MM.1S (cell line): ENCODE results near the gene DOK3.

Experiments used
- DNase-seq: peaks from one replicate; pipeline ENCODE4 v3.0.0-alpha.2; 2015
- H2AFZ ChIP-seq: fragments of 300-600 bp; sonication (generic); 2 replicates; pipeline ENCODE4 v1.6.0; 2016; ENCODE audit warnings: antibody characterized with exemption, low read length
- H3F3A ChIP-seq: fragments of 300-600 bp; sonication (generic); 2 replicates; pipeline ENCODE4 v1.6.1; 2016; ENCODE audit warnings: mild to moderate bottlenecking, antibody characterized with exemption, low read length, moderate library complexity, mixed read lengths; ENCODE audit not compliant: insufficient read depth
- H3K27ac ChIP-seq: fragments of 300-600 bp; sonication (generic); 2 replicates; pipeline ENCODE4 v1.5.1; 2016; ENCODE audit warnings: mild to moderate bottlenecking, low read length
- H3K27me3 ChIP-seq: fragments of 300-600 bp; sonication (generic); replicated peaks from 2 replicates; pipeline ENCODE4 v1.6.0; 2016; ENCODE audit warnings: low read length; ENCODE audit not compliant: insufficient read depth
- H3K36me3 ChIP-seq: fragments of 300-600 bp; sonication (generic); replicated peaks from 2 replicates; pipeline ENCODE4 v1.6.1; 2016; ENCODE audit warnings: mild to moderate bottlenecking, low read length, mixed read lengths; ENCODE audit not compliant: insufficient read depth
- H3K4me1 ChIP-seq: fragments of 300-600 bp; sonication (generic); 2 replicates; pipeline ENCODE4 v1.6.1; 2016; ENCODE audit warnings: low read length, mixed read lengths
- H3K4me2 ChIP-seq: fragments of 300-600 bp; sonication (generic); 2 replicates; pipeline ENCODE4 v1.6.0; 2016; ENCODE audit warnings: low read depth, low read length
- H3K4me3 ChIP-seq: fragments of 300-600 bp; sonication (generic); 2 replicates; pipeline ENCODE4 v1.5.1; 2016; ENCODE audit warnings: low read length, mixed read lengths
- H3K79me2 ChIP-seq: fragments of 300-600 bp; sonication (generic); 2 replicates; pipeline ENCODE4 v1.6.1; 2016; ENCODE audit warnings: mixed run types, low read length, mixed read lengths
- H3K9ac ChIP-seq: fragments of 300-600 bp; sonication (generic); 2 replicates; pipeline ENCODE4 v1.6.1; 2016; ENCODE audit warnings: low read length, mixed read lengths
- H3K9me2 ChIP-seq: fragments of 300-600 bp; sonication (generic); replicated peaks from 2 replicates; pipeline ENCODE4 v1.6.1; 2016; ENCODE audit warnings: mild to moderate bottlenecking, low read length, mixed read lengths; ENCODE audit not compliant: insufficient read depth
- H3K9me3 ChIP-seq: fragments of 300-600 bp; sonication (generic); replicated peaks from 2 replicates; pipeline ENCODE4 v1.6.1; 2016; ENCODE audit warnings: mild to moderate bottlenecking, low read length, mixed read lengths; ENCODE audit not compliant: insufficient read depth
- H4K20me1 ChIP-seq: fragments of 300-600 bp; sonication (generic); 2 replicates; pipeline ENCODE4 v1.6.1; 2016; ENCODE audit warnings: mild to moderate bottlenecking, low read length, moderate library complexity, mixed read lengths; ENCODE audit not compliant: insufficient read depth
- EZH2 ChIP-seq: fragments of 300-600 bp; sonication (generic); optimal IDR thresholded peaks from 2 replicates; pipeline ENCODE3; 2017; ENCODE audit warnings: low read depth, mild to moderate bottlenecking, antibody characterized with exemption, low read length, mixed read lengths
- EZH2phosphoT487 ChIP-seq: fragments of 300-600 bp; sonication (generic); IDR thresholded peaks from 2 replicates; pipeline ENCODE4 v1.6.1; 2018; ENCODE audit warnings: antibody characterized with exemption, low read length
- TF ChIP-seq, protein P1 (sequence below): fragments of 300-600 bp; sonication (generic); IDR thresholded peaks from 2 replicates; pipeline ENCODE4 v1.5.1; 2016; ENCODE audit warnings: antibody characterized with exemption, low read length, mixed read lengths

The DOK3 gene

DNA sequence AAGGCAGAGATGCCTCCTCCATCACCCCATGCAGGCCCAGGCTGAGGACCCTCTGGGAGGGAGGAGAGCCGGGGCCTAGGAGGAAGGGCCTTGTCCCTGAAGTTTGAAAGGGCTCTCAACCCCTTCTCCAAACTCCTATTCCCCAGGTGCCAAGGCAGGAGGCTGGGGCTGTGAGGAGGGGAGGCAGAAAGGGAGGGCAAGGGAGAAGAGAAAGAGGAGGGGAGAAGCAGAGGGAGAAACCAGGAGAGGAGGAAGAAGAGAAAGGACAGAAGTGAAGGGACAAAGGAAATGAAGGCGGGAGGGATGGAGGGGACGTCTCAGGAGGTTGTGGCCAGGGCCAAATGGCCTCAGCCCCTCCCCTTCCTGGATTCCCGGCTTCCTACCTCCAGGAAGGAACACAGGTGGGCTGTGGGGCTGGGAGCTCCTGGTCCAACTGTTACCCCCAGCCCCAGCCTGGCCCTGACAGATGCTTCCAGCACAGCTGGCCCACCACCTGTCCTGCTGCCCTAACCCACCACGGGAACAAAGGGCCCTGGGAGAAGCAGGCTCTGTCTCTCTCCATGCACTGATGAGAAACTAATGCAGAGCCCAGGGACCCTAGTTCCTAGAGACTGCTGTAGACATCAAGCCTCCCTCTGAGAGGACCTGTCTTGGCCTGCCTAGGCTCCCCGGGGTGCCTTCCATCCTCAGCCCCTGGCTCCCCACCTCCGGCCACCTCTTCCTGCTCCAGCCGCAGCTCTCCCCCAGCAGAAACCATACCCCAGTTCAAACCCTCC, 39.7 kb downstream of the DOK3 start:
- H3K36me3 ChIP-seq, result no peaks in the 10 kb centered on the region
- peaks cover 80% of the 10 kb centered on the region for H3K27me3 ChIP-seq
- H3K79me2 ChIP-seq, result no peaks in the 10 kb centered on the region
- H3K9me3 ChIP-seq, result no peaks in the 10 kb centered on the region
- no peak overlapping the region for H3K27ac ChIP-seq
- no peak for TF ChIP-seq EZH2phosphoT487
- TF ChIP-seq, protein P1, sequence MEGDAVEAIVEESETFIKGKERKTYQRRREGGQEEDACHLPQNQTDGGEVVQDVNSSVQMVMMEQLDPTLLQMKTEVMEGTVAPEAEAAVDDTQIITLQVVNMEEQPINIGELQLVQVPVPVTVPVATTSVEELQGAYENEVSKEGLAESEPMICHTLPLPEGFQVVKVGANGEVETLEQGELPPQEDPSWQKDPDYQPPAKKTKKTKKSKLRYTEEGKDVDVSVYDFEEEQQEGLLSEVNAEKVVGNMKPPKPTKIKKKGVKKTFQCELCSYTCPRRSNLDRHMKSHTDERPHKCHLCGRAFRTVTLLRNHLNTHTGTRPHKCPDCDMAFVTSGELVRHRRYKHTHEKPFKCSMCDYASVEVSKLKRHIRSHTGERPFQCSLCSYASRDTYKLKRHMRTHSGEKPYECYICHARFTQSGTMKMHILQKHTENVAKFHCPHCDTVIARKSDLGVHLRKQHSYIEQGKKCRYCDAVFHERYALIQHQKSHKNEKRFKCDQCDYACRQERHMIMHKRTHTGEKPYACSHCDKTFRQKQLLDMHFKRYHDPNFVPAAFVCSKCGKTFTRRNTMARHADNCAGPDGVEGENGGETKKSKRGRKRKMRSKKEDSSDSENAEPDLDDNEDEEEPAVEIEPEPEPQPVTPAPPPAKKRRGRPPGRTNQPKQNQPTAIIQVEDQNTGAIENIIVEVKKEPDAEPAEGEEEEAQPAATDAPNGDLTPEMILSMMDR, result no peak
- no peak for TF ChIP-seq EZH2
- no peaks in the 10 kb centered on the region for H3K9me2 ChIP-seq
- H3K4me3 ChIP-seq, result no peak overlapping the region
- no peaks in the 10 kb centered on the region for H3F3A ChIP-seq
- no peak for DNase-seq
- no peaks in the 10 kb centered on the region for H4K20me1 ChIP-seq
- no peak overlapping the region for H3K9ac ChIP-seq
- no peak overlapping the region for H3K4me2 ChIP-seq
- H3K4me1 ChIP-seq, result no peaks in the 10 kb centered on the region
- no peak overlapping the region for H2AFZ ChIP-seq

DNA sequence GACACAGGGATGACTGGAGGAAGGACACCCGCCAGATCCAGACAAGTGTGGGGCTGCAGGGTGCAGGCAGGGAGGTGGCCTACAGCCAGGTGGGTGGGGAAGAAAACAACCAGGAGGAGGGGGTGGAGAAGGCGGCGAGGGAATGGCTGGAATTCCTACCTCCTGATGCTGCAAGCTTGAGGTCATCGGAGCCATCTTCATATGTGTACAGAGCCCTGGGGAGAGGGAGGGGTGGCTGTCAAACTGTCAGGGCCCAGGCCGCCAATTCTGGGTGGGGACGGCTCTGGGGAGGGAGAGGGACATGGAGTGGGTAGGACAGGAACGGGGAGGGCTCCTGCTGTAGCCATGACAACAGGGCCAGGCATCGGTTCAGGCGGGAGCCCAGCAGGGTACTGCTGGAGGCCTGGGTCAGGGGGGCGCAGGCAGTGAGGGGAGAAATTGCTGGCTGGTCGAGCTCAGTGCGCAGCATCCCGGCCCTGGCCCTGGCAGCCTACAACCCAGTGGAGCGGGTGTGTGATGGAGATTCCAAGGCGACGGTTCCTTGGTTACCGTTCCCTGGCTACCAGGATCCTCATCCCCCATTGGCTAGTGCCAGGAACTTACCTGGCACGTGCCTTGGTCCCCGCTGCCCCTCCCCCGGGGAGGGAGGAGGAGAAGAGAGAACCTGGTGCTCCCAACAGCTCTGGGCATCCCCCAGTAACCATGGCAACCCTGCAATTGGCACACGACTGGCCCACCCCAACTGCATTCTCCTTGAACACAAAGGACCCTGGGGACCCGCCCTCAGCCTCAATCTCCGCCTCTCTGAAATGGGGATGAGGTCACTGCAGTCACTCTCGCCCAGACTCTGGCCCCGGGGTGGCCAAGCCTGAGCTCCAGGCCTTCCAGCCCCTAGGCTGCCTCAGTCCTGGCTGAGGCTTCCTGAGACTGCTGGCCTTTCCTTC, 40.7 kb downstream of the DOK3 start:
- peaks cover 71% of the 10 kb centered on the region for H3K27me3 ChIP-seq
- no peaks in the 10 kb centered on the region for H3K4me1 ChIP-seq
- H3K4me3 ChIP-seq, result no peak overlapping the region
- TF ChIP-seq EZH2phosphoT487 (no peak), EZH2 (no peak)
- TF ChIP-seq, protein P1, result no peak
- no peak overlapping the region for H3K27ac ChIP-seq
- H3F3A ChIP-seq, result no peaks in the 10 kb centered on the region
- H2AFZ ChIP-seq, result no peak overlapping the region
- H3K4me2 ChIP-seq, result no peak overlapping the region
- H3K79me2 ChIP-seq, result no peaks in the 10 kb centered on the region
- H3K9me2 ChIP-seq, result no peaks in the 10 kb centered on the region
- no peaks in the 10 kb centered on the region for H3K36me3 ChIP-seq
- no peaks in the 10 kb centered on the region for H3K9me3 ChIP-seq
- H4K20me1 ChIP-seq, result no peaks in the 10 kb centered on the region
- no peak overlapping the region for H3K9ac ChIP-seq
- DNase-seq, result no peak

DNA sequence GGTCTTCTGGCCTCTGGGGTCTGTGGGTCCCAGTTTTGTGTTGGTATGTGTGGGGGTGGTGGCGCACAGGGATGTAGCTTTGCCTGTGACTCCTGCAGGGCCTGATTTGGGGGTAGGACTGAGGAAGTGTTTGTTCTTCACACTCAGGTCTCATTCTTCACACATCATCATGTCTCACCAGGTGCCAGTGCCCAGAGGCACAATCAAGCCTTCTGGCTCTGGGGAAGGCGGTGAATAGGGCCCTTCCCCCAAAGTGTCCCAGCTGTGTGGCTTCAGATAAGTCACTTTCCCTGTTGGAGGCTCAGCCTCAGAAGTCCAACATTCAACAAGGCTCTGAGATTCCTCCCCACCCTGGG, 41.3 kb downstream of the DOK3 start:
- Histone ChIP-seq H4K20me1 (no peaks in the 10 kb centered on the region), H3K9me3 (no peaks in the 10 kb centered on the region), H3K36me3 (no peaks in the 10 kb centered on the region), H3K4me2 (no peak overlapping the region), H3K27me3 (peaks cover 74% of the 10 kb centered on the region), H3K79me2 (no peaks in the 10 kb centered on the region), H3K4me1 (no peaks in the 10 kb centered on the region), H2AFZ (no peak overlapping the region), H3K4me3 (no peak overlapping the region), H3F3A (no peaks in the 10 kb centered on the region), H3K27ac (no peak overlapping the region), H3K9ac (no peak overlapping the region), H3K9me2 (no peaks in the 10 kb centered on the region)
- DNase-seq, result no peak
- TF ChIP-seq, protein P1, result no peak
- TF ChIP-seq EZH2, result no peak
- no peak for TF ChIP-seq EZH2phosphoT487
